NT2/D1 (cell line): ENCODE results near the gene GZMM.

ENCODE experiments used
- DNase-seq: peaks from one replicate; pipeline ENCODE4 v3.0.0-alpha.2; 2011; ENCODE audit warnings: low read depth, low spot score
- H3K27me3 ChIP-seq: 2 replicates; pipeline ENCODE4 v1.6.0; 2011; ENCODE audit warnings: mild to moderate bottlenecking; ENCODE audit not compliant: insufficient read length, insufficient read depth
- H3K36me3 ChIP-seq: 2 replicates; pipeline ENCODE4 v1.6.1; 2011; ENCODE audit warnings: mild to moderate bottlenecking, low read length, mixed read lengths; ENCODE audit not compliant: insufficient read depth, insufficient read length
- H3K4me1 ChIP-seq: 2 replicates; pipeline ENCODE4 v1.5.1; 2011; ENCODE audit not compliant: insufficient read depth, insufficient read length
- H3K4me3 ChIP-seq: 2 replicates; pipeline ENCODE4 v1.5.1; 2011; ENCODE audit warnings: low read depth; ENCODE audit not compliant: insufficient read length
- H3K9ac ChIP-seq: 2 replicates; pipeline ENCODE4 v1.6.0; 2011; ENCODE audit warnings: low read depth; ENCODE audit not compliant: insufficient read length
- H3K9me3 ChIP-seq: 2 replicates; pipeline ENCODE4 v1.5.1; 2011; ENCODE audit warnings: mild to moderate bottlenecking, low read length; ENCODE audit not compliant: insufficient read depth
- SUZ12 ChIP-seq: IDR thresholded peaks from 2 replicates; pipeline ENCODE4 v1.6.1; 2011; ENCODE audit not compliant: insufficient read length, insufficient read depth; ENCODE audit errors: extremely low read depth
- YY1 ChIP-seq: IDR thresholded peaks from 2 replicates; pipeline ENCODE4 v1.6.1; 2011; ENCODE audit not compliant: insufficient read length, insufficient read depth
- ZNF274 ChIP-seq: IDR thresholded peaks from 2 replicates; pipeline ENCODE4 v1.6.1; 2011; ENCODE audit warnings: mild to moderate bottlenecking, low read depth, low read length

Gene GZMM

GRCh38 chr19:525029-525428 is 18.8 kb upstream of the GZMM start:
- peaks cover 14% of the 10 kb centered on the region for H3K4me1 ChIP-seq
- peaks cover 4% of the 10 kb centered on the region for H3K36me3 ChIP-seq
- H3K9me3 ChIP-seq, result peaks cover 32% of the 10 kb centered on the region
- TF ChIP-seq ZNF274, result no peak
- no peak for TF ChIP-seq SUZ12
- no peak for TF ChIP-seq YY1
- no peak overlapping the region for H3K4me3 ChIP-seq
- H3K27me3 ChIP-seq, result peaks cover 2% of the 10 kb centered on the region
- DNase-seq, result no peak
- H3K9ac ChIP-seq, result no peak overlapping the region

- Histone ChIP-seq H3K27me3 (peaks cover 2% of the 10 kb centered on the region), H3K9me3 (peaks cover 23% of the 10 kb centered on the region)
Observed at GRCh38 chr19:525857-526419, 17.9 kb upstream of the GZMM start.

GRCh38 chr19:530134-531008 is 13.5 kb upstream of the GZMM start:
- peaks cover 20% of the 10 kb centered on the region for H3K36me3 ChIP-seq
- DNase-seq, result no peak
- H3K4me1 ChIP-seq, result peaks cover 31% of the 10 kb centered on the region
- no peaks in the 10 kb centered on the region for H3K9me3 ChIP-seq
- TF ChIP-seq YY1 (no peak), SUZ12 (no peak), ZNF274 (no peak)
- peak overlapping the region; percentile 91 for H3K4me3 ChIP-seq
- peak overlapping the region; percentile 92 for H3K9ac ChIP-seq
- peaks cover under 1% of the 10 kb centered on the region for H3K27me3 ChIP-seq

More at GRCh38 chr19:525857-526419, 17.9 kb upstream of the GZMM start:
- peaks cover 17% of the 10 kb centered on the region for H3K4me1 ChIP-seq
- no peak for DNase-seq
- H3K36me3 ChIP-seq, result peaks cover under 1% of the 10 kb centered on the region
- no peak overlapping the region for H3K4me3 ChIP-seq
- TF ChIP-seq ZNF274 (no peak), SUZ12 (no peak)
- H3K9ac ChIP-seq, result no peak overlapping the region

GRCh38 chr19:531009-531752 is 12.7 kb upstream of the GZMM start:
- Histone ChIP-seq H3K4me3 (peak overlapping the region; percentile 91), H3K9ac (peak overlapping the region; percentile 92), H3K4me1 (peaks cover 30% of the 10 kb centered on the region), H3K27me3 (no peaks in the 10 kb centered on the region), H3K36me3 (peaks cover 28% of the 10 kb centered on the region), H3K9me3 (no peaks in the 10 kb centered on the region)
- peak; percentile 82 for DNase-seq
- TF ChIP-seq YY1, result no peak
- no peak for TF ChIP-seq ZNF274
- TF ChIP-seq SUZ12, result no peak

- no peak for DNase-seq
- H3K27me3 ChIP-seq, result no peaks in the 10 kb centered on the region
- peak within 1 kb of the TSS; percentile 91 for H3K4me3 ChIP-seq
- H3K36me3 ChIP-seq, result peaks cover 36% of the 10 kb centered on the region
- H3K9me3 ChIP-seq, result no peaks in the 10 kb centered on the region
- H3K9ac ChIP-seq, result peak within 1 kb of the TSS; percentile 97
- TF ChIP-seq ZNF274 (no peak), SUZ12 (no peak), YY1 (no peak)
- H3K4me1 ChIP-seq, result peaks cover 29% of the 10 kb centered on the region
Observed at GRCh38 chr19:531753-532560, 11.9 kb upstream of the GZMM start, which contains the start of gene CDC34. Gene CDC34 (plus strand): TSS chr19:531760. CDS start chr19:531932, 172 bp downstream.

- TF ChIP-seq ZNF274 (no peak), SUZ12 (no peak), YY1 (no peak)
- peak; percentile 63 for DNase-seq
- H3K27me3 ChIP-seq, result no peaks in the 10 kb centered on the region
- peak overlapping the region; percentile 91 for H3K4me3 ChIP-seq
- H3K9me3 ChIP-seq, result no peaks in the 10 kb centered on the region
- peak overlapping the region; percentile 97 for H3K9ac ChIP-seq
- peaks cover 29% of the 10 kb centered on the region for H3K4me1 ChIP-seq
- peaks cover 41% of the 10 kb centered on the region for H3K36me3 ChIP-seq
Observed at GRCh38 chr19:532561-533363, 11.1 kb upstream of the GZMM start.
